ENCODE results near the gene VWA8.

VWA8 gene

DNA sequence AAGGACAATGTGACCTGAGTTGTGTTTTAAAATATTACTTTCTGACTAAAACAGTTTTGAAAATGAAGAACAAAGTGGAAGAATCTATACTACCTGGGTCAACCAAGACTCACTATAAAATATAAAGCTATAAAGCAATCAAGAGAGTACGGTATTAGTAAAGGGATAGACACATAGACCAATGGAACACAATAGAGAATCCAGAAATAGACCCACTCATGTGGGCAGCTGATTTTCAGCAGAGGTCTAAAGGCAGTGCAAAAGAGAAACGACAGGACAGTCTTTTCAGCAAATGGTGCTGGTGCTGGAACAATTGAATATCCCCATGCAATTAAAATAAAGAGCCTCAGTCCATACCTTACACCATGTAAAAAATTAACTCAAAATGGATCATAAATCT, 278.9 kb downstream of the VWA8 start:
- no peak for TF ChIP-seq ZFX (IDR thresholded peaks at IDR 0.05)
- TF ChIP-seq, protein P1, sequence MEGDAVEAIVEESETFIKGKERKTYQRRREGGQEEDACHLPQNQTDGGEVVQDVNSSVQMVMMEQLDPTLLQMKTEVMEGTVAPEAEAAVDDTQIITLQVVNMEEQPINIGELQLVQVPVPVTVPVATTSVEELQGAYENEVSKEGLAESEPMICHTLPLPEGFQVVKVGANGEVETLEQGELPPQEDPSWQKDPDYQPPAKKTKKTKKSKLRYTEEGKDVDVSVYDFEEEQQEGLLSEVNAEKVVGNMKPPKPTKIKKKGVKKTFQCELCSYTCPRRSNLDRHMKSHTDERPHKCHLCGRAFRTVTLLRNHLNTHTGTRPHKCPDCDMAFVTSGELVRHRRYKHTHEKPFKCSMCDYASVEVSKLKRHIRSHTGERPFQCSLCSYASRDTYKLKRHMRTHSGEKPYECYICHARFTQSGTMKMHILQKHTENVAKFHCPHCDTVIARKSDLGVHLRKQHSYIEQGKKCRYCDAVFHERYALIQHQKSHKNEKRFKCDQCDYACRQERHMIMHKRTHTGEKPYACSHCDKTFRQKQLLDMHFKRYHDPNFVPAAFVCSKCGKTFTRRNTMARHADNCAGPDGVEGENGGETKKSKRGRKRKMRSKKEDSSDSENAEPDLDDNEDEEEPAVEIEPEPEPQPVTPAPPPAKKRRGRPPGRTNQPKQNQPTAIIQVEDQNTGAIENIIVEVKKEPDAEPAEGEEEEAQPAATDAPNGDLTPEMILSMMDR (conservative IDR thresholded peaks at IDR 0.05): no peak

DNA sequence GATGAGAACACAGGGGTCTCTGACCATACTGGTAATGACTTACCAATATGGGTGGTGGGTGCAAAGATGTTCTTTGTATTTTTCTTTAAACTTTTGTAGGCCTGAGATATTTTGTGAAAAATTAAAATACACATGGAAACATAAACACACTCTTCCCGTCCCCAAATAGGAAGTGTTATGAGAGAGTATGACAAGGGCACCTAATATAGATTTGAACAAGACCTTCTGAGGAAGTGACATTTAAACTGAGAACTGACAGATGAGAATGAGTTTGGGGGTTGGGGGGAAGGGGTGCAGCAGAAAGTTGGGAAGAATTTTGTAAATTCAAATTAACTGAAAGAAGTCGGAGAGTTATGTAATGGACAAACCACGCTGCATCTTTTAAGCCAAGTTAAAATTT, 279.3 kb downstream of the VWA8 start:
- H3K27ac ChIP-seq: no peak overlapping the region
- TF ChIP-seq, protein P1 (conservative IDR thresholded peaks at IDR 0.05): no peak
- TF ChIP-seq ZFX (IDR thresholded peaks at IDR 0.05): no peak

More for the DNA sequence above, 278.9 kb downstream of the VWA8 start:
- H3K27ac ChIP-seq: no peak overlapping the region

DNA sequence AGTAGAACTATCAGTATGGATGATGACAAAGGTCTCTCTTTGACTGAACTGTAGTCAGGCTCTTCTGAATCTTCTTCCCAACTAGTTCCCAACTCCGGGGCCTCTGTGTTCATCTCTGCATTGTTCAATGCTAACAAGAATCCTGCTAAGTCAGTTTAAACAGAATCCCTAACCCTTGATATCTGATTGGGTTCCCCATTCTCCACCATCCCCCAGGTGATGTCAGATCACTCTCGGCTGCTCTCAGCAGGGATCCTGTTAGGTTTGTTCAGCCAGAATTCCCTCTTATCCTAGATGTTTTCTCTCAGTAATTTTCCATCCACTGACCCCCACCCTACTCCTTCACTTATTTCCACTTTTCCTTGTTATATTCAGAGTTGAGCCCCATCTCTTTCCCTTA, 280.0 kb downstream of the VWA8 start:
- no peak overlapping the region for H3K27ac ChIP-seq
- TF ChIP-seq ZFX (IDR thresholded peaks at IDR 0.05): no peak
- TF ChIP-seq, protein P1 (conservative IDR thresholded peaks at IDR 0.05): no peak

DNA sequence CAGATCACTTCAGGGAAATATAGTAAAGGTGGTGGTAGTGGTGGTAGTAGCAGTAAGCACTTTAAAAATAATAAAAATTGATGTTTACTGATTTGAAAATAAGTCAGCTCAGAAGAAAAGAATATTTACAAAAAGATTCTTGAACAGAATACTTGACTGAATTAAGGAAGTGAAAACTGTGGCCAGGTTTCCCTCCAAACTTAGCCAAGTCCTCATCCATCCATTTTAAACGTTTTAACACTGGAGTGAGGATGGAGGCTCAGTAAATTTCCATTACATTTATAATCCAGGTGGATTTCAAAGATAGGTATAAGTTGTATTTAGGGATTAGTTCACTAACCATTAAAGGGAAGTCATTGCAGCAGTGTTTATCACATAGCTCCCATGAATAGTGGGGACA, 282.1 kb downstream of the VWA8 start:
- H3K27ac ChIP-seq: no peak overlapping the region

DNA sequence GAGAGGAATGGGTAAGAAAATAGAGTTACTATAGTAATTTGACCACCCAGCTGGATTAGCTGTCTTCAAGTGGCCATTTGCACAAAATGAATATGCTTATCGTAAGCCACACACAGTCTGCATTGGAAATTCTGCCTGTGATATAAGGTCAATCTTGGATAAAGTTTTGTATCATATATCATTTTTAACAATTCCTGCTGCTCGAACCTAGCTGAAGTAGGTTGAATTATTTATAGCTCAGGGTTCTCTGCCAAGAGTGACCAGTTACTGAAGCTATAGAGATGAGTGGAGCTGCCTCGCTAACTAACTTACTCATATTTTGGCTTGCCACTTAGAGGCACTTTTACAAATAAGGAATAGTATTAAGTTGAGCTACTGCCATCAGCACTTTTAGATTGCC, 282.7 kb downstream of the VWA8 start:
- H3K27ac ChIP-seq: no peak overlapping the region
- TF ChIP-seq ZFX (IDR thresholded peaks at IDR 0.05): no peak
- TF ChIP-seq, protein P1 (conservative IDR thresholded peaks at IDR 0.05): no peak

More for the DNA sequence above, 282.1 kb downstream of the VWA8 start:
- TF ChIP-seq, protein P1 (conservative IDR thresholded peaks at IDR 0.05): no peak
- TF ChIP-seq ZFX (IDR thresholded peaks at IDR 0.05): no peak

DNA sequence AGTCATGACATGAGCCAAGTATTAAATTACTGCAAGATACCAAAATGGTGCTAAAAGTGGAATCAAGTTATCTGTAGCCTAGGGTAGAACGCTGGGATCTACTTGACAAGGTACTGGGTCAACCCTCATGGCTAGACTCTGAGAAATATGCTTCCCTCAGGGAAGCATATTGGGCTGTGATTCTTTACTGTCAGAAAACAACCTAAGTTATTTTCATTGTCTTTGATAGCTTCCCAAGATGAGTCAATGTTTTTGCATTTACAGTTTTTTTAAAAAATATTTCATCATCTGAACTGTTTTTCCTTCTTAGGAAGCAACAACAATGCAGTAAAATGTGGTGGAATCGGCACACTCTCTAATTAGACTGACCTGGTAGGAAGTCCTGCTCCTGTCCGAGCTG, 285.6 kb downstream of the VWA8 start:
- TF ChIP-seq, protein P1 (conservative IDR thresholded peaks at IDR 0.05): no peak
- TF ChIP-seq ZFX (IDR thresholded peaks at IDR 0.05): no peak
- H3K27ac ChIP-seq: no peak overlapping the region

DNA sequence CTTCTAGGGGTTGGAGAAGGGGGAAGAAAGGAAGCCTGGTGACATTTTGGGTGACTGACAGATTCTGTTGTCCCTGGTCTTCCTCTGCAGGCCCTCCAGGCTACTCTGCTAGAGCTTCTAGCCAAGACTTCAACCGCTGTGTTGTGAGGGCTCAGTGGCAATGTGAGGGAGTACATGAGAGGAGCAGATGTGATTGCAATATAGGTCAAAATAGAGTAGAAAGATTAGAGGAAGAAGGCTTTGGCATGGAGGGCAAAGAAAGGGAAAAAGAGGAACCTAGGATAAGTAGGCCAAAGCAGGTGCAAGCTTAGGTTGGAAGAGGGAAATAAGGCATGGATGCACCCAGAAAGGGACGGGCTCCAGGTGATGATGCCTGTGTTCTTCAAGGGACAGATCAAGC, 286.7 kb downstream of the VWA8 start:
- no peak overlapping the region for H3K27ac ChIP-seq
- TF ChIP-seq ZFX (IDR thresholded peaks at IDR 0.05): no peak

DNA sequence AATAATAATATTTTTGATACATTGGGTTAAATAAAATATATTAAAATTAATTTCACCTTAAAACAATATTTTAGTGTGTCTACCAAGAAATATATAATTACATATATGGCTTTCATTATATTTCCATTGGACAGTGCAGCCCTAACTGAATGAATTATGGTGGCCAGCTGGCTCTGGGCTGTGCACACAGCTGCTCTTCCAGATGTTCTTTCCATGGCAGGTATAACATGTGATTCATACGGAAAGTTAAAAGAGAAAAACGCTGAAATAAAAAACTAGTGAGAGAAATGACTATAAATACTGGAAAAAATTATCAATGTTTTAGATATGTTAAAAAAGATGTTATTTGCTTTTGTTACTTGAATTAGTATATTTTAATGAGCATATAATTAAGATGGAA, 287.3 kb downstream of the VWA8 start:
- TF ChIP-seq ZFX (IDR thresholded peaks at IDR 0.05): no peak
- TF ChIP-seq, protein P1 (conservative IDR thresholded peaks at IDR 0.05): no peak
- no peak overlapping the region for H3K27ac ChIP-seq

Data from C4-2B (cell line).